Stomach (tissue), 9 donors: Measurements from ENCODE around the gene POU3F3. TPM values are rescaled to one million over a fixed set of nuclear protein-coding genes. Genes with fewer than 3 reads are reported as not detected.

Experiments used
- DNase-seq, 2 donors: peaks; one replicate each; pipeline versions ENCODE4 v3.0.0 to v3.0.0-alpha.2; 2013 to 2019
- H3K27ac ChIP-seq, 5 donors: fragments of 200-600 bp in 4 of 5; sonication (generic) in 4 of 5; one replicate each; pipeline ENCODE4 v1.5.1; 2013 to 2019; ENCODE audit warnings: mild to moderate bottlenecking in 1 of 5, moderate library complexity in 1 of 5
- H3K27me3 ChIP-seq, 3 donors: fragments of 200-600 bp; sonication (generic); one replicate each; pipeline ENCODE4 v1.5.1; 2017 to 2019; ENCODE audit warnings: mixed run types in 1 of 3
- H3K36me3 ChIP-seq, 4 donors: fragments of 200-600 bp; sonication (generic); 1 replicate in 3 of 4; 2 replicates in 1 of 4; pipeline ENCODE4 v1.5.1; 2016 to 2019
- H3K4me1 ChIP-seq, 4 donors: fragments of 200-600 bp; sonication (generic); one replicate each; pipeline ENCODE4 v1.5.1; 2016 to 2019
- H3K4me3 ChIP-seq, 4 donors: fragments of 200-600 bp; sonication (generic) in 3 of 4; one replicate each; pipeline ENCODE4 v1.5.1; 2016 to 2019; ENCODE audit warnings: mild to moderate bottlenecking in 1 of 4
- H3K9me3 ChIP-seq, 4 donors: fragments of 200-600 bp; sonication (generic); one replicate each; pipeline ENCODE4 v1.5.1; 2016 to 2019
- EP300 ChIP-seq: sonication (generic); formaldehyde crosslinking; IDR thresholded peaks from one replicate; pipeline ENCODE4 v1.6.1; 2017; ENCODE audit warnings: antibody characterized with exemption
- POLR2A ChIP-seq, 4 donors: fragments of 450-650 bp; IDR thresholded peaks; one replicate each; pipeline ENCODE4 v1.6.1; 2016; ENCODE audit warnings: antibody characterized with exemption in 4 of 4, control low read depth in 2 of 4, mild to moderate bottlenecking in 1 of 4, moderate library complexity in 1 of 4
- POLR2AphosphoS5 ChIP-seq, 3 donors: sonication (generic); formaldehyde crosslinking; IDR thresholded peaks; one replicate each; pipeline ENCODE4 v1.6.1; 2016; ENCODE audit warnings: antibody characterized with exemption in 3 of 3
- WGBS, 5 donors: extraction: QIAGEN DNeasy Blood & Tissue Kit in 3 of 5; methylation state at CpG; one replicate each; pipeline versions ENCODE4 v1.1.5 to v1.1.7; 2013 to 2018; 5-methylcytosine and 5-hydroxymethylcytosine counted together
- intact Hi-C: fragments of 100-400 bp; cut with DNase I; formaldehyde crosslinking; loops from one replicate; pipeline ENCODE4 v1.15.1; 2023; ENCODE audit warnings: low total_unique reads
- polyA plus RNA-seq, 3 donors: library from polyadenylated mRNA; stranded (reverse); fragments of 200-250 nt; gene quantifications; one replicate each; pipeline ENCODE4 v1.2.3, GENCODE V29; 2013
- total RNA-seq, 5 donors: library from RNA; depleted of rRNA; stranded (reverse); fragments of >200 nt; gene quantifications; one replicate each; pipeline versions ENCODE4 v1.1.0 to v1.2.3, GENCODE V29; 2014 to 2016
- TF ChIP-seq, protein P1 (sequence below), 7 experiments: fragments of 450-650 bp in 4 of 7; fragments of 200-600 bp in 3 of 7; sonication (generic) in 3 of 7; IDR thresholded peaks; one replicate each; pipeline ENCODE4 v1.5.1; 2016 to 2019; ENCODE audit warnings: antibody characterized with exemption in 7 of 7, control low read depth in 2 of 7, mild to moderate bottlenecking in 1 of 7
- donor health status: healthy with polysubstance abuse.
- donor health status: Bipolar disorder and iron deficiency.
- donor health status: healthy.

POU3F3 gene
- total and polyA plus RNA-seq, 8 donors, result 0.37 to 0.93 TPM; not detected in 6

DNA sequence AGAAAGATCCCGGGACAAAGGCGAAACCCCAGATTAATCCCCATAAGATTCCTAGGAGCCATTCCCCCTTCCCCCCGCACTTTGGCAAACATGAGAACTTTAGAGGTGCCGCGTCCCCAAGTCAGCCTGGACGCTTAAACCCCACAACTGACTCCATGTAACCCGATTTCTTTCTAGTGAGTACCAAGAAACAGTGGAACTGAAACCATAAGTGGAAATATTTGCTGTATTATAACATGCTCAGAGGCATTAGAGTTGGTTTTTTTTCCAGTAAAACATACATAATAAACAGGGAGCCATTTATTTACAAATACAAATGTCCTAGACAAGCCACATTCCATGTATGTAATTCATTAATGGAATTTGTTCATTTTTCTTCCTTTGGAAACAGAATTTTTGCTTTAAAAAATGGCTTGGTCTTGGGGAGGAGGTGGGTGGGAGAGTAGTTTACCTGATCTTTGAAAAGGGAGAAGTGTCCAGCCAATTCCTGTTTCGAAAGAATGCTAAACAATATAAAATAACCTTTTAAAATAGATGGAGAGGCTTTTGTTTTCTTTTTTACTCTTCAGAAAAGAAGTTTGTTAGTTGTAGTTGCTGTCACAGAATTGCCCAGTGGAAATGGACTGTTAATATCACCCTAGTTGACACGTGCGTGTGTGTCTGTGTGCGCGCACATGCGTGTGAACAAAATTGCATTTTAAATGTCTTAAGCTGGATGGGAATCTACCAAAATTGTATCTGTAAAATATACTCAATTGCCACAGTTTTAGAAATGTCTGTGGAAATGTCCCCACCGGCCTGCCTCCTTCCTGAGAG, 10.6 kb downstream of the POU3F3 start:
- no peaks in the 10 kb centered on the region for H3K9me3 ChIP-seq
- WGBS, 5 donors, result 13 to 25% (median 17%) methylated on average over 14 of the region's 14 CpGs
- peaks cover 57 to 100% (median 92%) of the 10 kb centered on the region in 3 donors for H3K27me3 ChIP-seq
- H3K4me3 ChIP-seq, result no peak overlapping the region
- H3K36me3 ChIP-seq, result no peaks in the 10 kb centered on the region
- H3K4me1 ChIP-seq, result peaks cover 0 to 36% (median 19%) of the 10 kb centered on the region in 4 donors
- TF ChIP-seq POLR2AphosphoS5 (IDR thresholded peaks at IDR 0.05) (no peak), EP300 (no peak), POLR2A (IDR thresholded peaks at IDR 0.05) (no peak)
- TF ChIP-seq, protein P1, sequence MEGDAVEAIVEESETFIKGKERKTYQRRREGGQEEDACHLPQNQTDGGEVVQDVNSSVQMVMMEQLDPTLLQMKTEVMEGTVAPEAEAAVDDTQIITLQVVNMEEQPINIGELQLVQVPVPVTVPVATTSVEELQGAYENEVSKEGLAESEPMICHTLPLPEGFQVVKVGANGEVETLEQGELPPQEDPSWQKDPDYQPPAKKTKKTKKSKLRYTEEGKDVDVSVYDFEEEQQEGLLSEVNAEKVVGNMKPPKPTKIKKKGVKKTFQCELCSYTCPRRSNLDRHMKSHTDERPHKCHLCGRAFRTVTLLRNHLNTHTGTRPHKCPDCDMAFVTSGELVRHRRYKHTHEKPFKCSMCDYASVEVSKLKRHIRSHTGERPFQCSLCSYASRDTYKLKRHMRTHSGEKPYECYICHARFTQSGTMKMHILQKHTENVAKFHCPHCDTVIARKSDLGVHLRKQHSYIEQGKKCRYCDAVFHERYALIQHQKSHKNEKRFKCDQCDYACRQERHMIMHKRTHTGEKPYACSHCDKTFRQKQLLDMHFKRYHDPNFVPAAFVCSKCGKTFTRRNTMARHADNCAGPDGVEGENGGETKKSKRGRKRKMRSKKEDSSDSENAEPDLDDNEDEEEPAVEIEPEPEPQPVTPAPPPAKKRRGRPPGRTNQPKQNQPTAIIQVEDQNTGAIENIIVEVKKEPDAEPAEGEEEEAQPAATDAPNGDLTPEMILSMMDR (IDR thresholded peaks at IDR 0.05), result no peak
- DNase-seq, result no peak
- H3K27ac ChIP-seq, result no peak overlapping the region
- intact Hi-C loops, result no loop called here

DNA sequence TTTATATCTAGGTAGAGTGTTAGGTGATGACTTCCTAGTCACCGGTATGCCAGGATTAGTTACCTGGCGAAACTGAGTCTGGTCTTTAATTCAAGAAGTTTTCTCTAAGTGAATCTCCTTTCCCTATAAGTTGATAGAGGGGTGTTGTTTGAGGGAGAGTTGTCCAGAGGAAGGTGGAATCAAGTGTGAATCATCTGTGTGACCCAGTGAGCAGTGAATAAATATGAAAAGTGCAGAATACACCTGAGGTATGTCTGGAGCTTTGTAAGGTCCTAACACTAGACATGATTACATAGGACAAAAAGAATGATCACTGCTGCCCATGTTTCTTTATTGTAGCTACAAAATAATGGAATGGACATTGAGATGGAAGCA, 11.2 kb downstream of the POU3F3 start:
- no peak overlapping the region for H3K27ac ChIP-seq
- DNase-seq, result no peak
- TF ChIP-seq EP300 (no peak), POLR2AphosphoS5 (IDR thresholded peaks at IDR 0.05) (no peak), POLR2A (IDR thresholded peaks at IDR 0.05) (no peak)
- TF ChIP-seq, protein P1 (IDR thresholded peaks at IDR 0.05), result no peak
- WGBS, 5 donors, result 10 to 15% (median 14%) methylated on average over 2 of the region's 2 CpGs
- H3K36me3 ChIP-seq, result no peaks in the 10 kb centered on the region
- peaks cover 0 to 36% (median 19%) of the 10 kb centered on the region in 4 donors for H3K4me1 ChIP-seq
- H3K4me3 ChIP-seq, result no peak overlapping the region
- peaks cover 58 to 100% (median 92%) of the 10 kb centered on the region in 3 donors for H3K27me3 ChIP-seq
- intact Hi-C loops, result no loop called here
- no peaks in the 10 kb centered on the region for H3K9me3 ChIP-seq

DNA sequence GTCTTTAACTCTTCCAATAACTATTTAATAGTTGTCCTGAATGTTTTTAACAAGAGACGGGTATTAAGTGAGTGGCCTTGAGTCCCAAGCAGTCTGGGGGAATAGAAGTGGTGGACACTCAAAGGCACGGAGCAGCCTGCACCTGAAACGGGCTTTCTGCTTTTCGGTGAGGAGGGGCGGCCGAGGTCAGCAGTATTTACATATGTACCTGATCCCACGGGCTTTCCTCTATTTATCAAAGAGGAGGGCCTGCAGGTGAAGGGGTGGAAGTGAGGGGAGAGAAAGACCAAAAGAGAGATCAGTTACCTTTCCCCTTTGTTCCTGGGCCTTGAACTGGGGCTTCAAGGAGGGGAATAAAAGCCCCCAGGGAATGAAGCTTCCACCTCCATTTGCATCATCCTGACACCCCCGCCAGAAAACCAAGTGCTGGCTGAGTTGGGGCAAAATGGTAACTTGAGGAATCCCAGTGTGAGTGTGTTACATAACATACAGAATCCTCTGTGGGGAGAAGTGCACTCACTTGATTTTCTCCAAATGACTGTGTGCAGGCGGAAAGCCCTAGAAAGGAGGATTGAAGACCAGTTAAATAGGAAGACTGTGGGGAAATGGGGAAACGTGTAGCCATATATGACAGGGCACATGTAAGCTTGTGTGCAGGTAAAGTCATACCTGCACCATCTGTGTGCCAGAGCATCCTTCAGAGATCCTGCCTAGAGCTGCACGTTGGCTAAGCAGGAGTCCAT, 12.4 kb downstream of the POU3F3 start:
- TF ChIP-seq EP300, result no peak
- TF ChIP-seq, protein P1 (IDR thresholded peaks at IDR 0.05), result no peak
- no peak for TF ChIP-seq POLR2AphosphoS5 (IDR thresholded peaks at IDR 0.05)
- no peak for TF ChIP-seq POLR2A (IDR thresholded peaks at IDR 0.05)
- intact Hi-C loops, result no loop called here

More for the DNA sequence above, 12.4 kb downstream of the POU3F3 start:
- DNase-seq, result no peak
- Histone ChIP-seq H3K27me3 (peaks cover 55 to 100% (median 96%) of the 10 kb centered on the region in 3 donors), H3K4me1 (peaks cover 0 to 37% (median 19%) of the 10 kb centered on the region in 4 donors), H3K27ac (no peak overlapping the region), H3K9me3 (no peaks in the 10 kb centered on the region), H3K4me3 (no peak overlapping the region), H3K36me3 (no peaks in the 10 kb centered on the region)
- 9 to 14% (median 11%) methylated on average over 11 of the region's 11 CpGs for WGBS, 5 donors
